ENCODE measurements around the gene TXNIP. TPM values are rescaled to one million over a fixed set of nuclear protein-coding genes. Genes with fewer than 3 reads are reported as not detected.

TXNIP gene
- total RNA-seq, 1 donor = 69.5 TPM

GRCh38 chr1:145972580-145972979 lies 23.8 kb downstream of the TXNIP start:
- DNase-seq (ENCODE audit: low read depth) = no peak
- no peak overlapping the region for H3K4me3 ChIP-seq (ENCODE audit: low read depth, low read length)
- no peak for TF ChIP-seq CTCF (IDR thresholded peaks at IDR 0.05; ENCODE audit: insufficient read depth, low read depth, low read length)

GRCh38 chr1:145967288-145967687 lies 29.1 kb downstream of the TXNIP start:
- no peak for DNase-seq (ENCODE audit: low read depth)
- no peak for TF ChIP-seq CTCF (IDR thresholded peaks at IDR 0.05; ENCODE audit: insufficient read depth, low read depth, low read length)
- no peak overlapping the region for H3K4me3 ChIP-seq (ENCODE audit: low read depth, low read length)

GRCh38 chr1:145965119-145965744 lies 31.1 kb downstream of the TXNIP start:
- no peak for TF ChIP-seq CTCF (IDR thresholded peaks at IDR 0.05; ENCODE audit: insufficient read depth, low read depth, low read length)
- peak overlapping the region; percentile 90 for H3K4me3 ChIP-seq (ENCODE audit: low read depth, low read length)
- no peak for DNase-seq (ENCODE audit: low read depth)

GRCh38 chr1:145964328-145965118 lies 31.9 kb downstream of the TXNIP start, which contains the start of the genes ANKRD34A and POLR3GL:
Gene ANKRD34A, minus strand, starts transcription at chr1:145964575. Its CDS starts 2,816 bp downstream, at chr1:145961759.
Gene POLR3GL, plus strand, starts transcription at chr1:145964690. Its CDS starts 10,176 bp downstream, at chr1:145974866.
- peak within 1 kb of the TSS; percentile 90 for H3K4me3 ChIP-seq (ENCODE audit: low read depth, low read length)
- no peak for TF ChIP-seq CTCF (IDR thresholded peaks at IDR 0.05; ENCODE audit: insufficient read depth, low read depth, low read length)
- DNase-seq (ENCODE audit: low read depth) = peak; percentile 94

- TF ChIP-seq CTCF (IDR thresholded peaks at IDR 0.05; ENCODE audit: insufficient read depth, low read depth, low read length) = no peak
- peak; percentile 67 for DNase-seq (ENCODE audit: low read depth)
- H3K4me3 ChIP-seq (ENCODE audit: low read depth, low read length) = peak overlapping the region; percentile 90
These were observed 32.9 kb downstream of the TXNIP start for GRCh38 chr1:145963265-145964019.

GRCh38 chr1:145962157-145963102 lies 33.9 kb downstream of the TXNIP start:
- no peak for DNase-seq (ENCODE audit: low read depth)
- TF ChIP-seq CTCF (IDR thresholded peaks at IDR 0.05; ENCODE audit: insufficient read depth, low read depth, low read length) = no peak
- H3K4me3 ChIP-seq (ENCODE audit: low read depth, low read length) = peak overlapping the region; percentile 83

Data from fibroblast of villous mesenchyme (primary cell).